ENCODE results near the gene KAT2A.

KAT2A gene

DNA sequence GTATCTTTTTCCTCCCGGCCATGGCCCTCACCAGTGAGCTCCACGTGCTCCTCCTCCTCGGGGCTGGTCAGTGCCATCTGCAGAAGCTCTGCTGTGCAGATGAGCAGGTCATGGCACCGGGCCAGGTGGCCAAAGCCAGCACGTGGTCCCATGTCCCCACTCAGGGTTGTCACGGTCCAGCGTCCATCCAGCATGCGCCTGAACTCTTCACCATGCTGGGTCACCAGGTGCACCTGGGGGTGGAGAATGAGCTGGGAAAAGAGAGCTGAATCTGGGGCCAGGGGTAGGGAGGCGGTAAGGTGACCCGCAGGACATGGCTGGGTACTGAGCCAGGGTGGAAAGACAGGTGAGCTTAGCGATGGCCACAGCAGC, 9.9 kb downstream of the KAT2A start:
- TF ChIP-seq ZFP30 (CRISPR knock-in tag; IDR thresholded peaks at IDR 0.05) = no peak
- no peak for TF ChIP-seq ZNF565 (CRISPR knock-in tag; conservative IDR thresholded peaks at IDR 0.05; ENCODE audit: low read depth)
- TF ChIP-seq ZFP3 (CRISPR knock-in tag; IDR thresholded peaks at IDR 0.05) = no peak
- no peak for TF ChIP-seq ZNF8 (CRISPR knock-in tag; IDR thresholded peaks at IDR 0.05)
- no peak for TF ChIP-seq BACH2 (CRISPR knock-in tag; IDR thresholded peaks at IDR 0.05; ENCODE audit: borderline replicate concordance)
- TF ChIP-seq RARB (CRISPR knock-in tag; IDR thresholded peaks at IDR 0.05) = no peak
- TF ChIP-seq, protein P1, sequence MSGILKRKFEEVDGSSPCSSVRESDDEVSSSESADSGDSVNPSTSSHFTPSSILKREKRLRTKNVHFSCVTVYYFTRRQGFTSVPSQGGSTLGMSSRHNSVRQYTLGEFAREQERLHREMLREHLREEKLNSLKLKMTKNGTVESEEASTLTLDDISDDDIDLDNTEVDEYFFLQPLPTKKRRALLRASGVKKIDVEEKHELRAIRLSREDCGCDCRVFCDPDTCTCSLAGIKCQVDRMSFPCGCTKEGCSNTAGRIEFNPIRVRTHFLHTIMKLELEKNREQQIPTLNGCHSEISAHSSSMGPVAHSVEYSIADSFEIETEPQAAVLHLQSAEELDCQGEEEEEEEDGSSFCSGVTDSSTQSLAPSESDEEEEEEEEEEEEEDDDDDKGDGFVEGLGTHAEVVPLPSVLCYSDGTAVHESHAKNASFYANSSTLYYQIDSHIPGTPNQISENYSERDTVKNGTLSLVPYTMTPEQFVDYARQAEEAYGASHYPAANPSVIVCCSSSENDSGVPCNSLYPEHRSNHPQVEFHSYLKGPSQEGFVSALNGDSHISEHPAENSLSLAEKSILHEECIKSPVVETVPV (CRISPR knock-in tag; IDR thresholded peaks at IDR 0.05) = no peak
- no peak for TF ChIP-seq SNAI2 (CRISPR knock-in tag; IDR thresholded peaks at IDR 0.05)
- TF ChIP-seq, protein P2, sequence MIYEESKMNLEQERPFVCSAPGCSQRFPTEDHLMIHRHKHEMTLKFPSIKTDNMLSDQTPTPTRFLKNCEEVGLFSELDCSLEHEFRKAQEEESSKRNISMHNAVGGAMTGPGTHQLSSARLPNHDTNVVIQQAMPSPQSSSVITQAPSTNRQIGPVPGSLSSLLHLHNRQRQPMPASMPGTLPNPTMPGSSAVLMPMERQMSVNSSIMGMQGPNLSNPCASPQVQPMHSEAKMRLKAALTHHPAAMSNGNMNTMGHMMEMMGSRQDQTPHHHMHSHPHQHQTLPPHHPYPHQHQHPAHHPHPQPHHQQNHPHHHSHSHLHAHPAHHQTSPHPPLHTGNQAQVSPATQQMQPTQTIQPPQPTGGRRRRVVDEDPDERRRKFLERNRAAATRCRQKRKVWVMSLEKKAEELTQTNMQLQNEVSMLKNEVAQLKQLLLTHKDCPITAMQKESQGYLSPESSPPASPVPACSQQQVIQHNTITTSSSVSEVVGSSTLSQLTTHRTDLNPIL (CRISPR knock-in tag; IDR thresholded peaks at IDR 0.05; ENCODE audit: low read depth) = no peak
- TF ChIP-seq ISL1 (CRISPR knock-in tag; IDR thresholded peaks at IDR 0.05) = no peak
- no peak for TF ChIP-seq OSR1 (CRISPR knock-in tag; IDR thresholded peaks at IDR 0.05)
- TF ChIP-seq, protein P3, sequence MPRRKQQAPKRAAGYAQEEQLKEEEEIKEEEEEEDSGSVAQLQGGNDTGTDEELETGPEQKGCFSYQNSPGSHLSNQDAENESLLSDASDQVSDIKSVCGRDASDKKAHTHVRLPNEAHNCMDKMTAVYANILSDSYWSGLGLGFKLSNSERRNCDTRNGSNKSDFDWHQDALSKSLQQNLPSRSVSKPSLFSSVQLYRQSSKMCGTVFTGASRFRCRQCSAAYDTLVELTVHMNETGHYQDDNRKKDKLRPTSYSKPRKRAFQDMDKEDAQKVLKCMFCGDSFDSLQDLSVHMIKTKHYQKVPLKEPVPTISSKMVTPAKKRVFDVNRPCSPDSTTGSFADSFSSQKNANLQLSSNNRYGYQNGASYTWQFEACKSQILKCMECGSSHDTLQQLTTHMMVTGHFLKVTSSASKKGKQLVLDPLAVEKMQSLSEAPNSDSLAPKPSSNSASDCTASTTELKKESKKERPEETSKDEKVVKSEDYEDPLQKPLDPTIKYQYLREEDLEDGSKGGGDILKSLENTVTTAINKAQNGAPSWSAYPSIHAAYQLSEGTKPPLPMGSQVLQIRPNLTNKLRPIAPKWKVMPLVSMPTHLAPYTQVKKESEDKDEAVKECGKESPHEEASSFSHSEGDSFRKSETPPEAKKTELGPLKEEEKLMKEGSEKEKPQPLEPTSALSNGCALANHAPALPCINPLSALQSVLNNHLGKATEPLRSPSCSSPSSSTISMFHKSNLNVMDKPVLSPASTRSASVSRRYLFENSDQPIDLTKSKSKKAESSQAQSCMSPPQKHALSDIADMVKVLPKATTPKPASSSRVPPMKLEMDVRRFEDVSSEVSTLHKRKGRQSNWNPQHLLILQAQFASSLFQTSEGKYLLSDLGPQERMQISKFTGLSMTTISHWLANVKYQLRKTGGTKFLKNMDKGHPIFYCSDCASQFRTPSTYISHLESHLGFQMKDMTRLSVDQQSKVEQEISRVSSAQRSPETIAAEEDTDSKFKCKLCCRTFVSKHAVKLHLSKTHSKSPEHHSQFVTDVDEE (CRISPR knock-in tag; IDR thresholded peaks at IDR 0.05) = no peak
- TF ChIP-seq PPARA (CRISPR knock-in tag; IDR thresholded peaks at IDR 0.05; ENCODE audit: borderline replicate concordance) = no peak
- no peak for TF ChIP-seq CSDC2 (CRISPR knock-in tag; IDR thresholded peaks at IDR 0.05)
- TF ChIP-seq ARNTL (CRISPR knock-in tag; IDR thresholded peaks at IDR 0.05; ENCODE audit: borderline replicate concordance, low read depth) = no peak
- TF ChIP-seq TOX (CRISPR knock-in tag; IDR thresholded peaks at IDR 0.05; ENCODE audit: borderline replicate concordance) = no peak
- TF ChIP-seq ZNF70 (CRISPR knock-in tag; IDR thresholded peaks at IDR 0.05) = no peak
- TF ChIP-seq TCF4 (CRISPR knock-in tag; IDR thresholded peaks at IDR 0.05; ENCODE audit: borderline replicate concordance) = no peak
- TF ChIP-seq, protein P4, sequence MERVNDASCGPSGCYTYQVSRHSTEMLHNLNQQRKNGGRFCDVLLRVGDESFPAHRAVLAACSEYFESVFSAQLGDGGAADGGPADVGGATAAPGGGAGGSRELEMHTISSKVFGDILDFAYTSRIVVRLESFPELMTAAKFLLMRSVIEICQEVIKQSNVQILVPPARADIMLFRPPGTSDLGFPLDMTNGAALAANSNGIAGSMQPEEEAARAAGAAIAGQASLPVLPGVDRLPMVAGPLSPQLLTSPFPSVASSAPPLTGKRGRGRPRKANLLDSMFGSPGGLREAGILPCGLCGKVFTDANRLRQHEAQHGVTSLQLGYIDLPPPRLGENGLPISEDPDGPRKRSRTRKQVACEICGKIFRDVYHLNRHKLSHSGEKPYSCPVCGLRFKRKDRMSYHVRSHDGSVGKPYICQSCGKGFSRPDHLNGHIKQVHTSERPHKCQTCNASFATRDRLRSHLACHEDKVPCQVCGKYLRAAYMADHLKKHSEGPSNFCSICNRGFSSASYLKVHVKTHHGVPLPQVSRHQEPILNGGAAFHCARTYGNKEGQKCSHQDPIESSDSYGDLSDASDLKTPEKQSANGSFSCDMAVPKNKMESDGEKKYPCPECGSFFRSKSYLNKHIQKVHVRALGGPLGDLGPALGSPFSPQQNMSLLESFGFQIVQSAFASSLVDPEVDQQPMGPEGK (CRISPR knock-in tag; IDR thresholded peaks at IDR 0.05; ENCODE audit: borderline replicate concordance) = no peak
- TF ChIP-seq, protein P5, sequence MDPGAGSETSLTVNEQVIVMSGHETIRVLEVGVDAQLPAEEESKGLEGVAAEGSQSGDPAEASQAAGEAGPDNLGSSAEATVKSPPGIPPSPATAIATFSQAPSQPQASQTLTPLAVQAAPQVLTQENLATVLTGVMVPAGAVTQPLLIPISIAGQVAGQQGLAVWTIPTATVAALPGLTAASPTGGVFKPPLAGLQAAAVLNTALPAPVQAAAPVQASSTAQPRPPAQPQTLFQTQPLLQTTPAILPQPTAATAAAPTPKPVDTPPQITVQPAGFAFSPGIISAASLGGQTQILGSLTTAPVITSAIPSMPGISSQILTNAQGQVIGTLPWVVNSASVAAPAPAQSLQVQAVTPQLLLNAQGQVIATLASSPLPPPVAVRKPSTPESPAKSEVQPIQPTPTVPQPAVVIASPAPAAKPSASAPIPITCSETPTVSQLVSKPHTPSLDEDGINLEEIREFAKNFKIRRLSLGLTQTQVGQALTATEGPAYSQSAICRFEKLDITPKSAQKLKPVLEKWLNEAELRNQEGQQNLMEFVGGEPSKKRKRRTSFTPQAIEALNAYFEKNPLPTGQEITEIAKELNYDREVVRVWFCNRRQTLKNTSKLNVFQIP (CRISPR knock-in tag; IDR thresholded peaks at IDR 0.05; ENCODE audit: borderline replicate concordance, low read depth) = no peak
- ATAC-seq = no peak

DNA sequence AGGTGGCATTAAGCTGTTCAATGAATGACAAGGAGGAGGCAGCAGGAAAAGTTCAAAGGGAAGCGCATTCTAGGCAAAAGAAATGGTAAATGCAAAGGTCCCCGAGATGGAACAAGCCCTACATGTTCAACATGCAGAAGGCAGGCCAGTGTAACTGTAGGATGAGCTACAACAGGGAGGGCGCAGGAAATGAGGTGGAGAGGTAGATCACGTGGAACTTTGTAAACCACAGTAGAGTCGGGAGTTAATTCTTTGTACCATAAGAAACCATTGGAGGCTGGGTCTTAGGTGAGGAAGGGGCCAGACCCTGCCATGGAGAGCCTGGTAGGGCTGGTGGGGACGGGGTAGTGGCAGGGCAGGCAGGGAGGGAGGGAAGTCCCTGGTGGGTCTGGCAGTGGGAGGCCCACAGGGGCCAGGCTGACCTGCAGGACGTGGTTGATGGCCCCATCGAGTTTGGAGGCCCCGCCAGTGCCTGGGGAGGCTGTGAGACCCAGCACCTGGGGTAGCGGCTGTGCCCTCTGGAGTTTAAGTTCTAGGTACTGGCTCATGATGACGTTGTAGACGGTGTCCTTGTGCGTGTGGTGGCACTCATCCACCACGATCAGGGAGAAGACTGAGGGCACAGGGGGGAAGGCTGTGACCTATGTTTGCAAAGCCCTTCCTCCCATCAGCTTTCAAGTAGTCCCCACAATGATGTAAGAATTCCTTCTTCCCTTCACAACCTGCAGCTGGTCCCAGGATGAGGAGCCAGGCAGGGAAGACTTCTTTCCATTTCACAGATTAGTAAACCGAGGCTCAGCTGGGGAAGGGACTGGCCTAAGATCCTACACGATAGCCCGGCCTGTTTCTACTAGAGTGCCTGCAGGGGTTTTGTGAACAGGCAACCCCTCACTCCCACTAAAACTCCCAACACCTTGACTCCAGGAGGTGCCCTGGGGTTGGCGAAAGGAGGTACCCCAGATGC, 10.6 kb downstream of the KAT2A start:
- ATAC-seq = no peak
- TF ChIP-seq TCF4 (CRISPR knock-in tag; IDR thresholded peaks at IDR 0.05; ENCODE audit: borderline replicate concordance) (no peak), RARB (CRISPR knock-in tag; IDR thresholded peaks at IDR 0.05) (no peak), ZNF8 (CRISPR knock-in tag; IDR thresholded peaks at IDR 0.05) (no peak), ZC3H10 (CRISPR knock-in tag; IDR thresholded peaks at IDR 0.05) (no peak), OSR1 (CRISPR knock-in tag; IDR thresholded peaks at IDR 0.05) (no peak), ARNTL (CRISPR knock-in tag; IDR thresholded peaks at IDR 0.05; ENCODE audit: borderline replicate concordance, low read depth) (no peak), PPARA (CRISPR knock-in tag; IDR thresholded peaks at IDR 0.05; ENCODE audit: borderline replicate concordance) (no peak), ESRRG (CRISPR knock-in tag; IDR thresholded peaks at IDR 0.05) (no peak), SNAI2 (CRISPR knock-in tag; IDR thresholded peaks at IDR 0.05) (no peak), ZFP3 (CRISPR knock-in tag; IDR thresholded peaks at IDR 0.05) (no peak), CSDC2 (CRISPR knock-in tag; IDR thresholded peaks at IDR 0.05) (no peak), BACH2 (CRISPR knock-in tag; IDR thresholded peaks at IDR 0.05; ENCODE audit: borderline replicate concordance) (no peak), ZNF70 (CRISPR knock-in tag; IDR thresholded peaks at IDR 0.05) (no peak), ZNF565 (CRISPR knock-in tag; conservative IDR thresholded peaks at IDR 0.05; ENCODE audit: low read depth) (no peak)
- TF ChIP-seq, protein P3 (CRISPR knock-in tag; IDR thresholded peaks at IDR 0.05) = no peak
- TF ChIP-seq, protein P5 (CRISPR knock-in tag; IDR thresholded peaks at IDR 0.05; ENCODE audit: borderline replicate concordance, low read depth) = no peak
